Measurements from ENCODE around the gene TAOK1. TPM values are rescaled to one million over a fixed set of nuclear protein-coding genes. Genes with fewer than 3 reads are reported as not detected.
A peak's percentile ranks its signal among the peaks of the same experiment; 100 is the strongest.

The TAOK1 gene
- total RNA-seq, 4 donors from 2014 or later, result 24.6 to 102 (median 64.9) TPM

DNA sequence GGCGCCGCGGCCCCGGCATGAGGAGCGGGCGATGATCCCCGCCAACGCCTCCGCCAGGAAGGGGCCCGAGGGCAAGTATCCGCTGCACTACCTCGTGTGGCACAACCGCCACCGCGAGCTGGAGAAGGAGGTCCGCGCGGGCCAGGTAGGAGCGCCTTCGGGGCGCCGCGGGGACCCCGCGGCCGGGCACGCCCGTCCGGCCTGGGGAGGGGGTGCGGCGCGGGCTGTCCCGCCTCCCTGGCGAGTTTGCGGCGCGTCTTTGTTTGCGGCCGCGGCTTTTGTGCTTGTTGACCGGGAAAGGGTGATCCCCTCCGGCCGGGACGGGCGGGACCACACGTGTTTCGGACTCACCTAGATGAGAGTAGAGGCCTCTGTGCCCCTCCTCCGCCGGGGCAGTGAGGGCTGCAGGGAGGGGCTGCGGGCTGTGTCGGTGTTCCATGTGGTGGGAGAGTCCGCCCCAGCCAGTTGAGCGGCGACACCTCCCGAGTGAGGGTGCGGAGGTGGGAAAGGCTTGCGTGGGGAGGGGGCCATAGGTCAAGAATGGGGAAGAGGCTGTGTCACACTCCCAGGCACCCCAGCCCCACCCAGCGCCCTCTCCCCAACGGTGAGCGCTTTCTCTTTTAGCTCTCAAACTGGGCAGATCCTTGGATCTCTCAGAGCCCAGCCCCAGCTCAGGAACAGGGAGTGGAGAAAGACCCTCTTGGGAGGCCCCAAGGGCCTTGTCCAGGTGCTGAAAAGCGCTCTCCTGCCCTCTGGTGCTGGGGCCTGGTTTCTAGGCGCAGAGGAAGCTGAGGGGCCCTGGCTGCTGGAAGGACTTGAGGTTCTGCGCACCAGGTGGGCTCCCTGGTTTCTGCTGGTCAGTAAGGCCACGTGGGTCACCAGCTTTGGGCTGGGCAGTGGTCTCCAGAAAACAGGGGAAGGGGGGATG is 203.7 kb downstream of the TAOK1 start:
- Histone ChIP-seq H3K9me3 (no peaks in the 10 kb centered on the region), H3K27me3 (no peaks in the 10 kb centered on the region), H3K4me3 (peak overlapping the region; percentile 27 to 66), H3K27ac (peak overlapping the region in 1 of 2 donors; percentile 89), H3K36me3 (no peaks in the 10 kb centered on the region), H3K4me1 (peaks cover 0 to 23% of the 10 kb centered on the region in 2 donors)
- intact Hi-C loops (cut with DNase I; ENCODE audit: low total_unique reads), result no loop called here
- DNase-seq, result peak; percentile 26 to 28
- TF ChIP-seq, protein P1, sequence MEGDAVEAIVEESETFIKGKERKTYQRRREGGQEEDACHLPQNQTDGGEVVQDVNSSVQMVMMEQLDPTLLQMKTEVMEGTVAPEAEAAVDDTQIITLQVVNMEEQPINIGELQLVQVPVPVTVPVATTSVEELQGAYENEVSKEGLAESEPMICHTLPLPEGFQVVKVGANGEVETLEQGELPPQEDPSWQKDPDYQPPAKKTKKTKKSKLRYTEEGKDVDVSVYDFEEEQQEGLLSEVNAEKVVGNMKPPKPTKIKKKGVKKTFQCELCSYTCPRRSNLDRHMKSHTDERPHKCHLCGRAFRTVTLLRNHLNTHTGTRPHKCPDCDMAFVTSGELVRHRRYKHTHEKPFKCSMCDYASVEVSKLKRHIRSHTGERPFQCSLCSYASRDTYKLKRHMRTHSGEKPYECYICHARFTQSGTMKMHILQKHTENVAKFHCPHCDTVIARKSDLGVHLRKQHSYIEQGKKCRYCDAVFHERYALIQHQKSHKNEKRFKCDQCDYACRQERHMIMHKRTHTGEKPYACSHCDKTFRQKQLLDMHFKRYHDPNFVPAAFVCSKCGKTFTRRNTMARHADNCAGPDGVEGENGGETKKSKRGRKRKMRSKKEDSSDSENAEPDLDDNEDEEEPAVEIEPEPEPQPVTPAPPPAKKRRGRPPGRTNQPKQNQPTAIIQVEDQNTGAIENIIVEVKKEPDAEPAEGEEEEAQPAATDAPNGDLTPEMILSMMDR (IDR thresholded peaks at IDR 0.05), result no peak

DNA sequence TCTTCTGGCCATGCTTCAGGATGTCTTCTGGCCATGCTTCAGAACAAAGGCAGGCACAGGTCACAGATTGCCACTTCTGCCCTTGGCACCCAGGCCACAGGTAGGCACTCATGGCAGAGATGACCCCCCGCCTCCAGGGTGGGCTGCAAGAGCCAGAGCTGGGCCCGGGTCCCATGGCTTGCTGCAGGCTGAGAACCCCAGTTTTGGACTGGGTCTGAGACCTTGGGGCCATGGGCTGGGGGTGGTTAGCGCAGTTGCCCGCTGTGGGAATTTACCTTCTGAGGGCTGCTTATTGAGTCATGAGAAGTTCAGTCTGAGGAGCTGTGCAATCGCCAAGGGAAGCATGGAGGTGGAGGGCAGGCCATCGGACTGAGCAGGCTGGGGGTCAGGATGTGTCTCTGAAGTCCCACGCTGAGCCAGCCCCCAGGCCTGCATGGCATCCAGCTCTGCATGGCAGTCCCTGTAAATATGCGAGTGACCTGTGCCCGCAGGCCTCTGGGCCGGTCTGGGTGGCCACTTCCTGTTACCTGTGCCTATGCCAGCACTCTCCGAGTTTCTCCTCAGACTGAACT is 204.4 kb downstream of the TAOK1 start:
- no peak overlapping the region for H3K27ac ChIP-seq
- peak; percentile 16 to 21 for DNase-seq
- intact Hi-C loops (cut with DNase I; ENCODE audit: low total_unique reads), result no loop called here
- H3K27me3 ChIP-seq, result no peaks in the 10 kb centered on the region
- TF ChIP-seq, protein P1 (IDR thresholded peaks at IDR 0.05), result no peak
- no peak for TF ChIP-seq POLR2A (IDR thresholded peaks at IDR 0.05)
- H3K4me3 ChIP-seq, result no peak overlapping the region
- H3K9me3 ChIP-seq, result no peaks in the 10 kb centered on the region
- H3K4me1 ChIP-seq, result peaks cover 0 to 23% of the 10 kb centered on the region in 2 donors
- H3K36me3 ChIP-seq, result no peaks in the 10 kb centered on the region

DNA sequence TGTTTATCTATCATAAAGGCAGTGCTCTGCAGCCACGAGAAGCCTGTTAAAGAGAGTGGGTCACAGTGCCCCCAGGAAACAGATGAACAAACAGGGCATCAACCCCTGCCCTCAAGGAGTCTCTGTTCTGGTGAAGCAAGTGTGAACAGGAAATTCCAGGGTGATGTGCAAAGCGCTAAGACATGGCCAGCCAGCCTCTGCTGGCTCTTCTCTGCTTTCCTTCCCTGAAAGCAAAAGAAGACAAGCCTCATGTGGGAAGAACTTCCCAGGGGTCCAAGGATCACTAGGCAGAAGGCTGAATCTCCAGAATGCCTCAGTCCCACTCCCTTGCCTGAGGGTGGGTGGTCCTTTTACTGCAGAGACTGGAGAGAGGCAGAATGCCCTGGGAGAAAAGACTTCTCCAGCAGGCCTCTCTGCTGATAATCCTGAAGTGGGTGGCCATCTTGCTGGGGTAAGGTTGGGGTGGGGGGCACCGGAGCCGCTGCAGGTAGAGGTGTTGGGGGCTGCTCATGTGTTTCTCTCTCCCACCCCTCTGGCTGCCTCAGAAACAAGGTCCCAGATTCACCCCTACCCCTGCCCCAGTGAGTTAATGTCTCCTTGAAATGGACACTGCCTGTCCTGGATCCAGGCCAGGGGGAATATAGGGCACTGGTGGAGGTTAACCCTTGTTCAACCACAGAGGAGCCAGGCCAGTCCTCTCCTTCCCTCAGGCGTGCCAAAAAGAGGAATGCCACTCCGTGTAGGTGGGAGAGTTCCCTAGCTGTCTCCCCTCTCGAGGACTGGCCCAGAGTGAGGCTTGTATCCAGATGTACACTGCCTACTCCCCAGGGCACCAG is 205.2 kb downstream of the TAOK1 start:
- Histone ChIP-seq H3K4me1 (peaks cover 0 to 20% of the 10 kb centered on the region in 2 donors), H3K27ac (no peak overlapping the region), H3K27me3 (no peaks in the 10 kb centered on the region), H3K9me3 (no peaks in the 10 kb centered on the region), H3K36me3 (no peaks in the 10 kb centered on the region), H3K4me3 (no peak overlapping the region)
- no peak for TF ChIP-seq POLR2A (IDR thresholded peaks at IDR 0.05)
- TF ChIP-seq, protein P1 (IDR thresholded peaks at IDR 0.05), result no peak
- DNase-seq, result no peak
- intact Hi-C loops (cut with DNase I; ENCODE audit: low total_unique reads), result no loop called here

DNA sequence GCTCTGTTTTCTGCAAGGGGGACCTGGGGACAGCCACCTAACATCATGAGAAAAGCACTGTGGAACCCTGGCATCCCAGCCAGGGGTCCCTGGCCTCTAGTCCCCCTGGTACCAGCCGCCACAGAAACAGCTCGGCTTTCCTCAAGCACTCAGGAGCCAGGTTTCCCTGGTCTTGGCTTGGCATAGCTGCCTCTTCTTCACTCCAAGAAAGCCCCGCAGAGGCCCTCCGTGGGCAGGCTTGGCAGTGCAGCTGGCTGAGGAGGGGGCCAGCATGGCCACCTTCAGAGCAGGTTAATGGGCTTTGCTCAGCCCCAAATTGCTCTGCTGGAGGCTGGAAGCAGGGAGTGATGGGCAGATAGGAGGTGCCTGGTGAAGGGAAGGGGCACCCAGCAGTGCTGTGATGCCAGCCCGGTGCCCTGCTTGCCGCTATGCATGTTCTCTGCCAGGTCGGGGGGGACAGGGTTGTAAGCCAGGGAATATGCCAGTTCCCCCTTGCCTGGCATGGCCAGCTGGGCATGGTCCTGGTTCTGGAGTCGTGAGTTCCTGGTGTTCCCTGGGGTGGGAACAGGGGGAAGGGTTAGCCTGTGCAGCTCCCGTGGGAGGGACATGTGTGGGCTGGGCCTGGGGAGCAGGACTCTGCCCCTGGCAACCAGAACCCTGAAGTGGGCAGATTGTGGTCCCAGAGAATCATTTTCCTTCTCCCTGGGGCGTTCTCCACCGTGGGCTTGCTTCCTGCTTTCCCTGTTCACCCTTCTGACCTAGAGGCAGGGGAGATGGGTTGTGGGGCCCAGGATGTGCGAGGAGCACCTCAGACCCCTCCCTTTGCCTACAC is 206.0 kb downstream of the TAOK1 start:
- peaks cover 0 to 17% of the 10 kb centered on the region in 2 donors for H3K4me1 ChIP-seq
- H3K9me3 ChIP-seq, result no peaks in the 10 kb centered on the region
- no peaks in the 10 kb centered on the region for H3K36me3 ChIP-seq
- H3K27ac ChIP-seq, result no peak overlapping the region
- DNase-seq, result peak in 1 of 2 donors; percentile 15
- H3K27me3 ChIP-seq, result no peaks in the 10 kb centered on the region
- no peak overlapping the region for H3K4me3 ChIP-seq
- no peak for TF ChIP-seq POLR2A (IDR thresholded peaks at IDR 0.05)
- TF ChIP-seq, protein P1 (IDR thresholded peaks at IDR 0.05), result no peak
- intact Hi-C loops (cut with DNase I; ENCODE audit: low total_unique reads), result no loop called here

All from uterus (tissue), 4 donors.